Endothelial cell of umbilical vein (primary cell): Measurements from ENCODE around the gene NKTR. TPM values are rescaled to one million over a fixed set of nuclear protein-coding genes. Genes with fewer than 3 reads are reported as not detected.
A peak's percentile ranks its signal among the peaks of the same experiment; 100 is the strongest.

Experiments used
- BruUV-seq: library from RNA; stranded (reverse); fragments of 400-500 nt; replicated peaks from 2 replicates; lab custom pipeline; 2021; lab: Mats Ljungman, UMichigan
- CTCF ChIA-PET: fragments of 300-600, 350-600 bp; sonication (Branson Sonifier 250); formaldehyde crosslinking; loops from one replicate; lab custom pipeline; 2021; ENCODE audit warnings: antibody characterized with exemption, inconsistent platforms; lab: Charles Lee
- POLR2A ChIA-PET: fragments of 300-600, 350-600 bp; sonication (Branson Sonifier 250); formaldehyde crosslinking; loops from one replicate; lab custom pipeline; 2021; ENCODE audit warnings: antibody characterized with exemption, inconsistent platforms; lab: Charles Lee
- DNase-seq: peaks from one replicate; pipeline ENCODE4 v3.0.0-alpha.2; 2011; ENCODE audit warnings: low read depth, low spot score
- FAIRE-seq: peaks from 2 replicates; lab custom pipeline; 2011; peaks lifted over from hg19 to GRCh38; lab: Jason Lieb, UNC
- H2AFZ ChIP-seq: 2 replicates; pipeline ENCODE4 v1.6.0; 2012; ENCODE audit warnings: low read depth, low read length, control low read depth, inconsistent platforms
- H3K27ac ChIP-seq: 2 replicates; pipeline ENCODE4 v1.5.1; 2011; ENCODE audit warnings: low read depth, mild to moderate bottlenecking, control low read depth, low read length, moderate library complexity; ENCODE audit not compliant: insufficient read depth
- H3K27me3 ChIP-seq, 2 experiments: 2 replicates each; pipeline versions ENCODE4 v1.6.0 to v1.6.1; 2011; ENCODE audit warnings: low read length in 2 of 2, mixed read lengths in 1 of 2; ENCODE audit not compliant: control insufficient read depth in 2 of 2, insufficient read depth in 2 of 2
- H3K36me3 ChIP-seq, 2 experiments: 2 replicates in 1 of 2; 3 replicates in 1 of 2; pipeline ENCODE4 v1.5.1; 2011; ENCODE audit warnings: low read length in 2 of 2, mild to moderate bottlenecking in 1 of 2, moderate library complexity in 1 of 2; ENCODE audit not compliant: control insufficient read depth in 2 of 2, insufficient read depth in 2 of 2; ENCODE audit errors: extremely low read depth in 1 of 2
- H3K4me1 ChIP-seq: 3 replicates; pipeline ENCODE4 v1.5.1; 2011; ENCODE audit warnings: mild to moderate bottlenecking, low read length; ENCODE audit not compliant: control insufficient read depth, insufficient read depth; ENCODE audit errors: extremely low read depth
- H3K4me2 ChIP-seq: 2 replicates; pipeline ENCODE4 v1.6.1; 2011; ENCODE audit warnings: low read length, control low read depth, mixed read lengths; ENCODE audit not compliant: insufficient read depth
- H3K4me3 ChIP-seq, 3 experiments: fragments of 200-600 bp in 1 of 3; sonication (generic), shearing (Covaris generic) in 1 of 3; replicated peaks in 1 of 3; 2 replicates each; pipeline ENCODE4 v1.5.1; 2011 to 2016; ENCODE audit warnings: control low read depth in 3 of 3, low read length in 3 of 3, mild to moderate bottlenecking in 2 of 3, inconsistent platforms in 1 of 3, low read depth in 1 of 3, moderate library complexity in 1 of 3; ENCODE audit not compliant: insufficient read depth in 1 of 3
- H3K79me2 ChIP-seq: 2 replicates; pipeline ENCODE4 v1.6.0; 2012; ENCODE audit warnings: low read length, inconsistent platforms; ENCODE audit not compliant: control insufficient read depth, insufficient read depth
- H3K9ac ChIP-seq: replicated peaks from 2 replicates; pipeline ENCODE3; 2011; ENCODE audit warnings: low read length, control low read depth; ENCODE audit not compliant: insufficient read depth; ENCODE audit errors: extremely low read depth
- H3K9me1 ChIP-seq: replicated peaks from 3 replicates; pipeline ENCODE4 v1.6.0; 2011; ENCODE audit warnings: mild to moderate bottlenecking, low read length; ENCODE audit not compliant: control insufficient read depth, insufficient read depth; ENCODE audit errors: extremely low read depth
- H3K9me3 ChIP-seq: replicated peaks from 2 replicates; pipeline ENCODE4 v1.5.1; 2012; ENCODE audit warnings: low read length, inconsistent platforms; ENCODE audit not compliant: control insufficient read depth, insufficient read depth
- H4K20me1 ChIP-seq: replicated peaks from 2 replicates; pipeline ENCODE3; 2011; ENCODE audit warnings: mild to moderate bottlenecking, low read length; ENCODE audit not compliant: control insufficient read depth, insufficient read depth; ENCODE audit errors: extremely low read depth
- CTCF ChIP-seq, 2 donors: IDR thresholded peaks; 1 replicate in 1 of 2; 2 replicates in 1 of 2; pipeline ENCODE4 v1.5.1; 2011; ENCODE audit warnings: low read length in 2 of 2, mild to moderate bottlenecking in 2 of 2, moderate library complexity in 2 of 2, control low read depth in 1 of 2, inconsistent platforms in 1 of 2, low read depth in 1 of 2; ENCODE audit not compliant: insufficient read depth in 1 of 2; ENCODE audit errors: extremely low read depth in 1 of 2
- EZH2 ChIP-seq: IDR thresholded peaks from 2 replicates; pipeline ENCODE4 v1.6.1; 2012; ENCODE audit warnings: borderline replicate concordance, low read depth, mild to moderate bottlenecking, moderate library complexity, low read length, inconsistent platforms; ENCODE audit not compliant: severe bottlenecking
- FOS ChIP-seq: IDR thresholded peaks from 2 replicates; pipeline ENCODE4 v1.6.1; 2011; ENCODE audit warnings: mild to moderate bottlenecking, low read length, moderate library complexity, borderline replicate concordance; ENCODE audit not compliant: insufficient read depth
- GATA2 ChIP-seq: IDR thresholded peaks from 2 replicates; pipeline ENCODE4 v1.7.0; 2011; ENCODE audit warnings: low read depth, mild to moderate bottlenecking, moderate library complexity, mixed read lengths, low read length; ENCODE audit not compliant: insufficient read length, insufficient read depth
- JUN ChIP-seq: IDR thresholded peaks from 2 replicates; pipeline ENCODE4 v1.6.1; 2011; ENCODE audit warnings: borderline replicate concordance, low read depth; ENCODE audit not compliant: insufficient read length, insufficient read depth
- MAX ChIP-seq: IDR thresholded peaks from 2 replicates; pipeline ENCODE4 v1.6.1; 2011; ENCODE audit not compliant: insufficient read depth, insufficient read length
- MYC ChIP-seq: IDR thresholded peaks from one replicate; pipeline ENCODE4 v1.6.1; 2011; ENCODE audit warnings: mild to moderate bottlenecking, low read depth, low read length
- POLR2A ChIP-seq: IDR thresholded peaks from 2 replicates; pipeline ENCODE4 v1.6.1; 2012; ENCODE audit warnings: low read depth, mild to moderate bottlenecking, control low read depth, low read length
- POLR2AphosphoS5 ChIP-seq: IDR thresholded peaks from 2 replicates; pipeline ENCODE4 v1.6.1; 2012; ENCODE audit warnings: low read depth, mild to moderate bottlenecking, control low read depth, low read length, moderate library complexity; ENCODE audit not compliant: insufficient read depth
- dilution Hi-C: fragments of 300-500 bp; cut with MboI; formaldehyde crosslinking; loops from one replicate; pipeline ENCODE4 v1.15.0; 2019; ENCODE audit warnings: low sequenced_read_pairs; ENCODE audit not compliant: extremely low pct_ligation_motif_present
- intact Hi-C: fragments of 100-400 bp; cut with micrococcal nuclease; formaldehyde crosslinking; loops from one replicate; pipeline ENCODE4 v1.10.0; 2022
- polyA plus RNA-seq, 4 experiments: library from polyadenylated mRNA; depleted of rRNA in 3 of 4; stranded (reverse) in 3 of 4; unstranded in 1 of 4; fragments of >200 nt; gene quantifications; 2 replicates each; pipeline versions ENCODE4 v1.2.1 to v1.2.3, GENCODE V29; 2011 to 2012; ENCODE audit warnings: missing spikeins in 1 of 4
- total RNA-seq: library from RNA; stranded (reverse); gene quantifications from 2 replicates; pipeline ENCODE4 v1.2.3, GENCODE V29; 2021

Gene NKTR
- total and polyA plus RNA-seq, 2 donors (not counting 3 experiments of a cell fraction or from before 2014, with no cell fraction given), result 27.4 to 99.0 TPM

GRCh38 chr3:42590989-42591756 is 9.3 kb upstream of the NKTR start:
- DNase-seq, result peak; percentile 31
- POLR2A ChIA-PET, result interaction anchor here (2.0 kb wide), 1 partner anchor 9 kb away, joined by 16 read pairs; the partner anchor contains the start of gene NKTR
- peak overlapping the region; percentile 76 for H3K9ac ChIP-seq

GRCh38 chr3:42591811-42592210 is 8.7 kb upstream of the NKTR start:
- Histone ChIP-seq H3K79me2 (peaks cover 28% of the 10 kb centered on the region), H3K9me1 (no peaks in the 10 kb centered on the region), H3K36me3 (peaks cover 2 to 4% of the 10 kb centered on the region in 2 experiments), H3K4me2 (peak overlapping the region; percentile 88), H3K4me3 (peak overlapping the region; percentile 43 to 75 (median 67)), H3K4me1 (peaks cover 15% of the 10 kb centered on the region), H3K27me3 (no peaks in the 10 kb centered on the region), H3K9ac (peak overlapping the region; percentile 76), H2AFZ (no peak overlapping the region), H4K20me1 (no peaks in the 10 kb centered on the region), H3K9me3 (no peaks in the 10 kb centered on the region), H3K27ac (peak overlapping the region; percentile 57)
- BruUV-seq, result TSS peak; percentile 47
- dilution Hi-C loops (no loop called here), intact Hi-C loops (no loop called here)
- TF ChIP-seq CTCF (IDR thresholded peaks at IDR 0.05; ENCODE audit: extremely low read depth in 1 of 2, insufficient read depth in 1 of 2, low read depth in 1 of 2, low read length in 2 of 2), result no peak
- no peak for TF ChIP-seq MAX
- TF ChIP-seq GATA2, result no peak
- no peak for TF ChIP-seq POLR2AphosphoS5
- TF ChIP-seq JUN, result no peak
- no peak for TF ChIP-seq MYC
- TF ChIP-seq POLR2A, result no peak
- no peak for TF ChIP-seq FOS
- DNase-seq, result peak; percentile 37
- peak; percentile 57 for FAIRE-seq
- ChIA-PET POLR2A (interaction anchor here (2.0 kb wide), 1 partner anchor 9 kb away, joined by 16 read pairs; the partner anchor contains the start of gene NKTR), CTCF (interaction anchor here (1.8 to 2.1 kb wide), 2 partner anchors 11 to 14 kb away, joined by 6 to 8 read pairs; no protein-coding TSS in a partner anchor)

More at GRCh38 chr3:42590989-42591756, 9.3 kb upstream of the NKTR start:
- H3K9me1 ChIP-seq, result no peaks in the 10 kb centered on the region
- dilution Hi-C loops (no loop called here), intact Hi-C loops (loop anchor here (1.0 kb wide), 2 partner anchors 9 kb away; partner anchors contain the start of gene NKTR)
- CTCF ChIA-PET, result interaction anchor here (1.0 to 2.1 kb wide), 5 partner anchors 10 to 61 kb away, joined by 4 to 8 read pairs (median 6); partner anchors contain the start of gene NKTR
- H3K27ac ChIP-seq, result peak overlapping the region; percentile 57
- FAIRE-seq, result peak; percentile 82
- H3K4me3 ChIP-seq, result peak overlapping the region; percentile 43 to 75 (median 67)
- TF ChIP-seq JUN (no peak), POLR2A (no peak), MAX (no peak), MYC (no peak), EZH2 (no peak), FOS (no peak), POLR2AphosphoS5 (no peak)
- H3K4me2 ChIP-seq, result peak overlapping the region; percentile 88
- peaks cover 28% of the 10 kb centered on the region for H3K79me2 ChIP-seq
- peaks cover 2 to 4% of the 10 kb centered on the region in 2 experiments for H3K36me3 ChIP-seq
- H3K9me3 ChIP-seq, result no peaks in the 10 kb centered on the region
- H3K27me3 ChIP-seq, result no peaks in the 10 kb centered on the region
- BruUV-seq, result no TSS peak
- H4K20me1 ChIP-seq, result no peaks in the 10 kb centered on the region
- H3K4me1 ChIP-seq, result peaks cover 15% of the 10 kb centered on the region
- no peak overlapping the region for H2AFZ ChIP-seq
